ENCODE data around the gene NDUFS8.

Gene NDUFS8

DNA sequence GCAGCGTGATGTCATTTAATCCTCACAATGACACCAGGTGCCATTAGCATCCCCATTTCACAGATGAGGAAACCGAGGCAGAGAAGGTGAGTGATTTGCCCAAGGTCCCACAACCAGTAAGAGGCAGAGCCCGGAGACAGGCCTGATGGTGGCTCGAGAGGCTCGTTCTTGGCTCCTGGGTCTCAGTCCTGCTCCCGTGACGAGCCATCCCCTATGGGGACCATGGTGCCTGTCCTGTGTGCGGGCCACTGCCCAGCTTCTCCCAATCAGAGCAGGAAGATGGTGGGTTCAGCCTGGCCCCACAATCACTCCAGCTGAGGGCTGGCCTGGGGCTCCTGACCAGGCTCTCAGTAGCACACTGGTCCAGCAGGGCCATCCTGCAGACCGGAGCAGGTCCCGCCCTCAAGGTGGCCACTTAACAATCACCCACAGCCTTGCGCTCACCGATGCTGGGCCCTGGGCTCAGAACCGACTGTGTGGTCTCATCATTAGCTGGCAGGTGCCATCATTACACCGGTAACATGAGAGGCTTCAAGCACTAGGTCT lies 16.8 kb upstream of the NDUFS8 start:
- Histone ChIP-seq H3K9ac (ENCODE audit: low read length) (no peak overlapping the region), H3K27me3 (ENCODE audit: control insufficient read depth, insufficient read depth, low read length) (no peaks in the 10 kb centered on the region), H3K9me3 (ENCODE audit: control insufficient read depth, low read depth, low read length) (no peaks in the 10 kb centered on the region), H3K27ac (ENCODE audit: low read length) (no peak overlapping the region), H3K36me3 (ENCODE audit: control insufficient read depth, low read depth, low read length) (no peaks in the 10 kb centered on the region), H3K4me3 (ENCODE audit: low read length) (no peak overlapping the region), H3K4me1 (ENCODE audit: control insufficient read depth, low read depth, low read length) (peaks cover 11% of the 10 kb centered on the region)

DNA sequence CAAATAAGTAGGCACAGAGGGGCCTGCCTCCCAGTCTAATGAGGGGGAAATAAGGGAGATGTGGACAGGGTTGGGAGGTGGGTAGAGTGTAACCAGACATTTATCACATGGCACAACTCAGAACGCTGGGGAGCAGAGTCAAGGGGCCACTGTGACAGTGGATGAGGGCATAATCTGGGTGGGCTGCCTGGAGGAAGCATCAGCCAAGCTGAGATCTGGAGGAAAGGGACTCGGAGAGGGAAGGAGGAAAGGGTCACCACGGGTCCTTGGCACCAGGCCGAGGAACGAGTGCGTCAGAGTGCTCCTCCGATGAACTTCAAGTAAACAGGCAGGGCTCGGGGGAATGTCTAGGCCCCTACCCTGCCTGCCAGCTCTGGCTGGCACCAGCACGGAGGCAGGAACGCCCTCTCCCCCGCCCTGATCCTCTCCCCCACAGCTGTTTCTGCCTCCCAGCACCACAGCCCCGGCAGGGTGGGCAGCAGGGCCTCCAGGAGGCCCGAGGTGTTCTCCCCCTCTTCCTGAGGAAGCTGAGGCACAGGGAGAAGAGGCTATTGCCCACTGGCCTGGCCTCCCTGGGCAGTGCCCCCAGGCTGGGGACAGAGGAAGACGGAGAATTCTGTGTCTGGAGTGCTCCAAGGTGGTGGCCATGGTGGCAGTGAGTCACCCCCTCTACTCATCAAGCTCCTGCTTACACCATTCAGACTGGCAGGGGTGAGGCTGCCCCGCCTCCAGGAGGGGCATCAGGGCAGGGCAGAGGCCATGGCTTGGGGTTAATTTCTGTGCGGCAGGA lies 16.1 kb upstream of the NDUFS8 start:
- H3K36me3 ChIP-seq (ENCODE audit: control insufficient read depth, low read depth, low read length): no peaks in the 10 kb centered on the region
- peaks cover 11% of the 10 kb centered on the region for H3K4me1 ChIP-seq (ENCODE audit: control insufficient read depth, low read depth, low read length)
- no peak overlapping the region for H3K4me3 ChIP-seq (ENCODE audit: low read length)
- H3K27me3 ChIP-seq (ENCODE audit: control insufficient read depth, insufficient read depth, low read length): no peaks in the 10 kb centered on the region
- no peak overlapping the region for H3K9ac ChIP-seq (ENCODE audit: low read length)
- H3K9me3 ChIP-seq (ENCODE audit: control insufficient read depth, low read depth, low read length): no peaks in the 10 kb centered on the region
- H3K27ac ChIP-seq (ENCODE audit: low read length): no peak overlapping the region

DNA sequence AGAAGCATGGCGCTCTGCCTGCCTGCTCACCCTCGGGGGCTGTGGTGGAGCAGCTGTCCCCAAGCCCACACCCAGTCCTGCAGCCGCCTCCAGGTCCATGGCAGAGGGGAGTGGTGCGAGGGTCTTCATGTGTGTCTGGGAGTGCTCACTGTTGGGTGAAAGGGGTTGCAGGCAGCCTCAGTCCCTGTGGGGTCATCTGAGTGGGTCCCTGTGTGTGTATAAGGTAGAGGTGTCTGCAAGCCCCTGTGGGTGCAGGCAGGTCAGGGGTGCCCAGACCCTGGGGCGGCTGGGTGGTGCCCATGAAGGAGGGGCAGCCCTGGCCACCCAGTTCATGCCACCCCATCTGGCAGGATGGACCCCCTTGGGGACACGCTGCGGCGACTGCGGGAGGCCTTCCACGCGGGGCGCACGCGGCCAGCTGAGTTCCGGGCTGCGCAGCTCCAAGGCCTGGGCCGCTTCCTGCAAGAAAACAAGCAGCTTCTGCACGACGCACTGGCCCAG lies 15.5 kb upstream of the NDUFS8 start:
- H3K27me3 ChIP-seq (ENCODE audit: control insufficient read depth, insufficient read depth, low read length): no peaks in the 10 kb centered on the region
- H3K9ac ChIP-seq (ENCODE audit: low read length): no peak overlapping the region
- H3K4me3 ChIP-seq (ENCODE audit: low read length): no peak overlapping the region
- peaks cover 10% of the 10 kb centered on the region for H3K4me1 ChIP-seq (ENCODE audit: control insufficient read depth, low read depth, low read length)
- H3K27ac ChIP-seq (ENCODE audit: low read length): no peak overlapping the region
- no peaks in the 10 kb centered on the region for H3K9me3 ChIP-seq (ENCODE audit: control insufficient read depth, low read depth, low read length)
- H3K36me3 ChIP-seq (ENCODE audit: control insufficient read depth, low read depth, low read length): no peaks in the 10 kb centered on the region

DNA sequence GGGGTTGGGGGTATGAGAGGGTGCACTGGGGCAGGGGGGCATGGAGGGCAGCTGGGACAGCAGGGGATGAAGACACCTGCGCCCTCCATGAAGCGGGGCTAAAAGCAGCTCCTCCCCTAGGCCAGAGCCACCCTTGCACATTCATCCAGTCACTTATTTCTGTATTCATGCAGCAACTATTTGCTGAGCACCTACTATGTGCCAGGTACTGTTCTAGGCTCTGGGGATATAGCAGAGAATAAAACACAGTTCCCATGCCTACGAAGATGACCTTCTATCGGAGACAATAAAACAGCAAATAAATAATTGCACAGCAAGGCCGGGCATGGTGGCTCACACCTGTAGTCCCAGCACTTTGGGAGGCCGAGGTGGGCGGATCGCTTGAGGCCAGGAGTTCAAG lies 15.0 kb upstream of the NDUFS8 start:
- H3K4me1 ChIP-seq (ENCODE audit: control insufficient read depth, low read depth, low read length): peaks cover 6% of the 10 kb centered on the region
- no peaks in the 10 kb centered on the region for H3K9me3 ChIP-seq (ENCODE audit: control insufficient read depth, low read depth, low read length)
- H3K27me3 ChIP-seq (ENCODE audit: control insufficient read depth, insufficient read depth, low read length): no peaks in the 10 kb centered on the region
- no peak overlapping the region for H3K4me3 ChIP-seq (ENCODE audit: low read length)
- H3K9ac ChIP-seq (ENCODE audit: low read length): no peak overlapping the region
- no peaks in the 10 kb centered on the region for H3K36me3 ChIP-seq (ENCODE audit: control insufficient read depth, low read depth, low read length)
- no peak overlapping the region for H3K27ac ChIP-seq (ENCODE audit: low read length)

DNA sequence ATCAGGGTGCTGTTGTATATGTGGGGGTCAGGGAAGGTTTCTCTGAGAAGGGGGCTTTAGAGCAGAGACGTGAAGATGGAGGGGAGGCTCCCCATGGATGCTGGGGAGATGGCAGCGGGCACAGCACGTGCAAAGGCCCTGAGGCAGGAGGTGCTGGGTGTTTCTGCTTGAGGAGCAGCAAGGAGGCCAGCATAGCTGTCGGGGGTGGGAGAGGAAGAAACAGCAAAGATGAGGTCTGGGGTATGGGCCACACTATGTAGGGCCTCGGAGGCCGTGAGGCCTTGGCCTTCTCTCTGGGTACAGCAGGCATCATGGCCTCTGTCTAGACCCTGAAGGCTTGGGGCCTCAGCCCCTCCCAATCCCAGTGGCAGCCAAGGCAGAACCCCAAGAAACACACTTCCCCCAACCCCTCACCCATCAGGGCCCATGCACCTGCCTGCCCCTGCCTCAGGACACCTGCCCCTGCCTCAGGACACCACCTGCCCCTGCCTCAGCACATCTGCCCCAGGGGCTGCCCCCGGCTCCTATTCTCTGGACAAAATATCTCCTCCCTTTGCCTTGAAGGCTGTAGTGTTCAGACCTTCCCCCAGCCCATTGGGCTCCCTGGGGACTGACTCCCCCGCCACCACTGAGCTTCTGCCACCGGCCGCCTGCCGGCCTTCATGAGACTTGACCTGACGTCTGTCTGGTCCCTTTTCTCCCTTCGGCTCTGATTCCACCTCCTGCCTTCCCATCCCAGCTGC lies 14.1 kb upstream of the NDUFS8 start:
- Histone ChIP-seq H3K9ac (ENCODE audit: low read length) (no peak overlapping the region), H3K36me3 (ENCODE audit: control insufficient read depth, low read depth, low read length) (no peaks in the 10 kb centered on the region), H3K4me3 (ENCODE audit: low read length) (no peak overlapping the region), H3K27ac (ENCODE audit: low read length) (no peak overlapping the region), H3K4me1 (ENCODE audit: control insufficient read depth, low read depth, low read length) (no peaks in the 10 kb centered on the region), H3K27me3 (ENCODE audit: control insufficient read depth, insufficient read depth, low read length) (no peaks in the 10 kb centered on the region), H3K9me3 (ENCODE audit: control insufficient read depth, low read depth, low read length) (no peaks in the 10 kb centered on the region)

DNA sequence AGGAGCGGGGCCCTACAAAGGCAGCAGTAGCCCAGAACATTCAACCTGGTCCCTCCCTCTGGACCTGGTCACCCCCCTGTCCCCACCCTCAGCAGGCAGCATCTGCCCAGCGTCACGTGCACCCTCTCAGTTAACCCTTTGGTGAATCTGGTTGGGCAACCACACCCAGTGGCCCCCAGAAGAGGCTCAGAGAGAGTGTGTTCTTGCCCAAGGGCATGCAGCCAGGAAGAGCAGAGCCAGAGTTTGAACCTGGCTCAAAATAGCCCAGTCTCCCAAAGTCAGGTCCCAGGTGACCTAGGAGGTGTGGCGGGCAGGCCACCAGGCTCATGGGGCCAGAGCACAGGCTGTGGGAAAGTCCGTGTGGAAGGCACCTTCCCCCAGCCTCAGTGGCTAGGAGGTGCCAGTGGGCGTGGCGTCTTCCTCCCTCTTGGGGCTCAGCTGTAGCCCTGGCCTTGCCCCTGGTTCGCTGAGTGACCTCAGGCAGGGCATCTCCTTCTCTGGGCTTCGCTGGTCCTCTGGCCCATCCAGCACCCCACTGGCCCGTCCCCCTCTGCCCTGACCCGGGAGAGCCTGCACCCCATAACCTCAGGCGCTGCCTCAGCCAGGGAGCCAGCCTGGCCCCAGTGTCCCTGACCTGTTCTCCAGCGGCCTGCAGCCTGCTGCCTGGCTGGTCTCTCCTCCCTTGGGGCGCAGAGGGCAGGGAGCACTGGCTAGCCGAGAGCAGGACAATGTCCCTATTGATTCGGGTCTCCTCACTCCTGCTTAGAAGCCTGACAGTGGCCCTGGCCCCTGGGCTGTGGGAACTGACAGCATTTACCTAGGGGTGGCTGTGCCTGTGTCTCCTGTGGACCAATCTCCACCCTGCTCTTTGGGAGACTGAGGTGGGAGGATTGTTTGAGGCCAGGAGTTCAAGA lies 13.3 kb upstream of the NDUFS8 start:
- no peaks in the 10 kb centered on the region for H3K4me1 ChIP-seq (ENCODE audit: control insufficient read depth, low read depth, low read length)
- no peak overlapping the region for H3K27ac ChIP-seq (ENCODE audit: low read length)
- H3K27me3 ChIP-seq (ENCODE audit: control insufficient read depth, insufficient read depth, low read length): no peaks in the 10 kb centered on the region
- no peaks in the 10 kb centered on the region for H3K36me3 ChIP-seq (ENCODE audit: control insufficient read depth, low read depth, low read length)
- H3K9me3 ChIP-seq (ENCODE audit: control insufficient read depth, low read depth, low read length): no peaks in the 10 kb centered on the region
- H3K9ac ChIP-seq (ENCODE audit: low read length): no peak overlapping the region
- H3K4me3 ChIP-seq (ENCODE audit: low read length): no peak overlapping the region

DNA sequence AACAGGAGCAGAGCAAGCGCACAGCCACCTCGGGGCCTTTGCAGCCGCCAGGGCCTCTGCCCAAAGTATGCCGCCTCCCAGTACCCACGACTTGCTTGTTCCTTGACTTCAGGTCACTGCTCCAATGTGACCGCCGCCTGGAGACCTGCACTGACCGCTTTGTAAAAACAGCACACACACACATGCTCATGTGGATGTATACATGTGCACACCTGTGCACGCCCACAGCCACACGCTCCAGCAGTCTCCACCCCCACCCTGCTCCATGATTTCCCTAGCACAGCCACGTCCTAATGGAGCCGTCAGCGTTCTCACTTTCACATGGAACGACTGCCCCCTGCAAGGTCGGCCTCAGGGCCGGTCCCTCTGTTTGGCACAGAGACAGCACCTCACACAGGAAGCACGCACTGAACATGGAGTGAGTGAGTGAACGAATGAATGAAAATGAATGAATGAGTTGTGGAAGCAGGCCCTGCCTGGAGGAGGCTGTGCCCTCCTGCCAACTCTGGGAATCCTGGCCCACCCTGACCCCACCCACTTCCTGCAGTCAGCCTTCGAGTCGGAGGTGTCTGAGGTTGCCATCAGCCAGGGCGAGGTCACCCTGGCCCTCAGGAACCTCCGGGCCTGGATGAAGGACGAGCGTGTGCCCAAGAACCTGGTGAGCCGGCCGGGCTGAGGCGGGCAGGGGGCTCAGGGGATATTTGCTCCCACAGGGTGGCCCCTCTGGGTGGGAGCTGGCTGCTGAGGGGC lies 12.3 kb upstream of the NDUFS8 start:
- no peak overlapping the region for H3K4me3 ChIP-seq (ENCODE audit: low read length)
- no peaks in the 10 kb centered on the region for H3K9me3 ChIP-seq (ENCODE audit: control insufficient read depth, low read depth, low read length)
- H3K9ac ChIP-seq (ENCODE audit: low read length): no peak overlapping the region
- H3K27me3 ChIP-seq (ENCODE audit: control insufficient read depth, insufficient read depth, low read length): no peaks in the 10 kb centered on the region
- no peak overlapping the region for H3K27ac ChIP-seq (ENCODE audit: low read length)
- no peaks in the 10 kb centered on the region for H3K4me1 ChIP-seq (ENCODE audit: control insufficient read depth, low read depth, low read length)
- H3K36me3 ChIP-seq (ENCODE audit: control insufficient read depth, low read depth, low read length): no peaks in the 10 kb centered on the region

DNA sequence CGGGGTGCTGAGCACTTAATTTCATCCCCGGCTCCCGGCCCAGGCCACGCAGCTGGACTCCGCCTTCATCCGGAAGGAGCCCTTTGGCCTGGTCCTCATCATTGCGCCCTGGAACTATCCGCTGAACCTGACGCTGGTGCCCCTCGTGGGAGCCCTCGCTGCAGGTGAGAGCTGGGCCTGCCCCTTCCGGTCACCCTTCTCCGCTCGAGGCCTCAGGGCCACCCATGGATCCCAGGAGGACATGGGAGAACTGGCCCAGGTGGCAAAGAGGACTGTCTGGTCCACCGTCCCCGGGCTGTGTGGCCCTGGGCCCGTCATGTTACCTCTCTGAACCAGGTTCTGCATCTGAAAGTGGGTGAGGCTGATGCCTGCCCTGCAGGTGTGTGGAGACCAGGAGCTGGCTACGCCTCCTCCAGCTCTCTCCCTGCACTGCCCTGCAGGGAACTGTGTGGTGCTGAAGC lies 11.7 kb upstream of the NDUFS8 start:
- H3K9ac ChIP-seq (ENCODE audit: low read length): no peak overlapping the region
- H3K4me1 ChIP-seq (ENCODE audit: control insufficient read depth, low read depth, low read length): no peaks in the 10 kb centered on the region
- no peaks in the 10 kb centered on the region for H3K9me3 ChIP-seq (ENCODE audit: control insufficient read depth, low read depth, low read length)
- no peaks in the 10 kb centered on the region for H3K27me3 ChIP-seq (ENCODE audit: control insufficient read depth, insufficient read depth, low read length)
- H3K27ac ChIP-seq (ENCODE audit: low read length): no peak overlapping the region
- H3K36me3 ChIP-seq (ENCODE audit: control insufficient read depth, low read depth, low read length): no peaks in the 10 kb centered on the region
- no peak overlapping the region for H3K4me3 ChIP-seq (ENCODE audit: low read length)

DNA sequence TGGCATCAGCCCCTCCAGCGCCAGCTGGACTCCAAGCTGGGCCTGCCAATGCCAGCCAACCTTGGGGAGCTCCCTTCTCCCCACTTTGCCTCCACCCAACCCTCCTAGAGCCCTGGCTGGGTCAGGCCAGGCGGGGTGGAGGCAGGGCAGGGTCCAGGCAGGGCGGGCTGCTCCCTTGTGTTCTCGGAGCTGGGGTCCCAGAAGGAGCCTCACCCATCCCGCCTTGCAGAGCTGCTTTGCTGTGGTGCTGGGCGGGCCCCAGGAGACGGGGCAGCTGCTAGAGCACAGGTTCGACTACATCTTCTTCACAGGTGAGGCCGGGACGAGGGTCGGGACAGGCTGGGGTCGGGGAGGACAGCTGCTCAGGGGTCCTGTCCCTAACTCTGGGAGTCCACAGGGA lies 11.0 kb upstream of the NDUFS8 start:
- H3K27ac ChIP-seq (ENCODE audit: low read length): no peak overlapping the region
- H3K9me3 ChIP-seq (ENCODE audit: control insufficient read depth, low read depth, low read length): no peaks in the 10 kb centered on the region
- H3K9ac ChIP-seq (ENCODE audit: low read length): no peak overlapping the region
- H3K36me3 ChIP-seq (ENCODE audit: control insufficient read depth, low read depth, low read length): no peaks in the 10 kb centered on the region
- H3K4me3 ChIP-seq (ENCODE audit: low read length): no peak overlapping the region
- H3K4me1 ChIP-seq (ENCODE audit: control insufficient read depth, low read depth, low read length): no peaks in the 10 kb centered on the region
- H3K27me3 ChIP-seq (ENCODE audit: control insufficient read depth, insufficient read depth, low read length): no peaks in the 10 kb centered on the region

DNA sequence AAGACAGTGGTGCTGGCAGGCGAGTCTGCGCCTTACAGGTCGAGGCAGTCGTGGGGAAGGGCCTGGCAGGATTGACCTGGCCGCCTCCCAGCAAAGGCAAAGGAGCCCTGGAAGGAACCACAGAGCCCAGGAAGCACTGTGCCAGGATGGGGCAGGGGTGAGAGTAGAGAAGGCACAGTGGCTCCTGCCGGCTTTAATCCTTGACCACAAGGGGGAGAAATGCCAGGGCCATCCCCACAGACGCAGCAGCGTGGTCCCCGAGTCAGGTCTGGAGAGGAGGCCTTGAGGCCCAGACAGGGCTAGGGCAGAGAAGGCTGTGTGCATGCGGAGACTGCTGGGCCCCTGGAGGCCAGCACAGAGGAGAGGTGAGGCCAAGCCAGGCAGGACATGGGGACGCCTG lies 9.9 kb upstream of the NDUFS8 start:
- Histone ChIP-seq H3K27me3 (ENCODE audit: control insufficient read depth, insufficient read depth, low read length) (no peaks in the 10 kb centered on the region), H3K9ac (ENCODE audit: low read length) (no peak overlapping the region), H3K27ac (ENCODE audit: low read length) (no peak overlapping the region), H3K36me3 (ENCODE audit: control insufficient read depth, low read depth, low read length) (no peaks in the 10 kb centered on the region), H3K9me3 (ENCODE audit: control insufficient read depth, low read depth, low read length) (no peaks in the 10 kb centered on the region), H3K4me1 (ENCODE audit: control insufficient read depth, low read depth, low read length) (no peaks in the 10 kb centered on the region), H3K4me3 (ENCODE audit: low read length) (no peak overlapping the region)

Data from iPS-18a (cell line).